ENCODE data around the gene ADGRA1.

DNA sequence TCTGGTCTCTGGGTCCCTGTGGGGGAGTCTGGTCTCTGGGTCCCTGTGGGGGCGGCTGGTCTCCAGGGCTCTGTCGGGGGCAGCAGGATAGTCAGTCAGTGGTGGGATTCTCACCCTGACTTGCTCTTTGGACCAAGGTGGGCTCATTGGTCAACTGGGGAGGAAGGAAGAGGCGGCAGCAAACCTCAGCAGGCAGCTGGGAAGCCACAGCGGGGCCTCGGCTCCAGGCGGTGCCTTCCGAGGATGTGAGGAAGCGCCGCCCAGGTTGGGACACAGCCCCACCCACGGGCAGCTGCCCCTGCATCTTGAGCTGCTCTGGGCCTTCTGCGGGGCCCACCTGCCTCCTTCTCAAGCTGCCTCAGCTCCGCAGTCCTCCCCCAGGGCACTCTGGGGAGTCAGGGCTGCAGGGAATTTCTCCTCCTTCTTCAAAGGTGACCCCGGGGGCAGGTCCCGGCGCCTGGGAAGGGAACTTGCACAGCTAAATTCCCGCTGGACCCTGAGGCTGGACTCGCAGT lies 51.9 kb downstream of the ADGRA1 start:
- TF ChIP-seq, protein P1, sequence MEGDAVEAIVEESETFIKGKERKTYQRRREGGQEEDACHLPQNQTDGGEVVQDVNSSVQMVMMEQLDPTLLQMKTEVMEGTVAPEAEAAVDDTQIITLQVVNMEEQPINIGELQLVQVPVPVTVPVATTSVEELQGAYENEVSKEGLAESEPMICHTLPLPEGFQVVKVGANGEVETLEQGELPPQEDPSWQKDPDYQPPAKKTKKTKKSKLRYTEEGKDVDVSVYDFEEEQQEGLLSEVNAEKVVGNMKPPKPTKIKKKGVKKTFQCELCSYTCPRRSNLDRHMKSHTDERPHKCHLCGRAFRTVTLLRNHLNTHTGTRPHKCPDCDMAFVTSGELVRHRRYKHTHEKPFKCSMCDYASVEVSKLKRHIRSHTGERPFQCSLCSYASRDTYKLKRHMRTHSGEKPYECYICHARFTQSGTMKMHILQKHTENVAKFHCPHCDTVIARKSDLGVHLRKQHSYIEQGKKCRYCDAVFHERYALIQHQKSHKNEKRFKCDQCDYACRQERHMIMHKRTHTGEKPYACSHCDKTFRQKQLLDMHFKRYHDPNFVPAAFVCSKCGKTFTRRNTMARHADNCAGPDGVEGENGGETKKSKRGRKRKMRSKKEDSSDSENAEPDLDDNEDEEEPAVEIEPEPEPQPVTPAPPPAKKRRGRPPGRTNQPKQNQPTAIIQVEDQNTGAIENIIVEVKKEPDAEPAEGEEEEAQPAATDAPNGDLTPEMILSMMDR (IDR thresholded peaks at IDR 0.05; ENCODE audit: extremely low read depth in 1 of 2, insufficient read depth in 1 of 2, low read depth in 1 of 2, low read length in 2 of 2), result no peak
- no peak for TF ChIP-seq POLR2AphosphoS5 (IDR thresholded peaks at IDR 0.05; ENCODE audit: insufficient read depth, low read depth, low read length)
- no peak for TF ChIP-seq FOS (IDR thresholded peaks at IDR 0.05; ENCODE audit: borderline replicate concordance, insufficient read depth, low read length)
- TF ChIP-seq JUN (IDR thresholded peaks at IDR 0.05; ENCODE audit: borderline replicate concordance, insufficient read depth, insufficient read length, low read depth), result no peak
- no peak for TF ChIP-seq POLR2A (IDR thresholded peaks at IDR 0.05; ENCODE audit: low read depth, low read length)
- TF ChIP-seq, protein P2, sequence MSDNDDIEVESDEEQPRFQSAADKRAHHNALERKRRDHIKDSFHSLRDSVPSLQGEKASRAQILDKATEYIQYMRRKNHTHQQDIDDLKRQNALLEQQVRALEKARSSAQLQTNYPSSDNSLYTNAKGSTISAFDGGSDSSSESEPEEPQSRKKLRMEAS (IDR thresholded peaks at IDR 0.05; ENCODE audit: insufficient read depth, insufficient read length), result no peak
- no peak for TF ChIP-seq EZH2 (IDR thresholded peaks at IDR 0.05; ENCODE audit: borderline replicate concordance, low read depth, low read length, severe bottlenecking)
- TF ChIP-seq MYC (IDR thresholded peaks at IDR 0.05; ENCODE audit: low read depth, low read length), result no peak
